GM21723 (cell line): Measurements from ENCODE around the gene FNDC3A.
"Not testable (repeated sequence)": the region's sequence is repeated elsewhere in the genome, so short reads cannot be mapped to it uniquely, and the experiment has no call there.

ENCODE experiments used
- ATAC-seq: cut with Tn5 transposase; IDR thresholded peaks from one replicate; pipeline ENCODE4 v1.9.1; 2021; ENCODE audit warnings: mild to moderate bottlenecking, moderate library complexity; ENCODE audit not compliant: unreplicated experiment

FNDC3A gene

GRCh38 chr13:49125964-49126524 is 150.3 kb downstream of the FNDC3A start:
- no peak for ATAC-seq

GRCh38 chr13:49132479-49133002 is 156.8 kb downstream of the FNDC3A start:
- ATAC-seq, result no peak

GRCh38 chr13:49134305-49134704 is 158.6 kb downstream of the FNDC3A start:
- ATAC-seq, result no peak

- ATAC-seq, result not testable (repeated sequence)
Measured at GRCh38 chr13:49137138-49137643, 161.5 kb downstream of the FNDC3A start.

GRCh38 chr13:49140910-49141611 is 165.3 kb downstream of the FNDC3A start:
- no peak for ATAC-seq

- ATAC-seq, result no peak
Measured at GRCh38 chr13:49146950-49147355, 171.2 kb downstream of the FNDC3A start.

GRCh38 chr13:49148405-49148804 is 172.7 kb downstream of the FNDC3A start:
- no peak for ATAC-seq

GRCh38 chr13:49157955-49158584 is 182.4 kb downstream of the FNDC3A start:
- ATAC-seq, result not testable (repeated sequence)

- not testable (repeated sequence) for ATAC-seq
Measured at GRCh38 chr13:49163162-49163561, 187.4 kb downstream of the FNDC3A start.

- no peak for ATAC-seq
Measured at GRCh38 chr13:49164712-49165111, 189.0 kb downstream of the FNDC3A start.

GRCh38 chr13:49165798-49166752 is 190.4 kb downstream of the FNDC3A start:
- ATAC-seq, result no peak

GRCh38 chr13:49171359-49171758 is 195.6 kb downstream of the FNDC3A start:
- ATAC-seq, result no peak

- no peak for ATAC-seq
Measured at GRCh38 chr13:49183672-49184325, 208.1 kb downstream of the FNDC3A start.

GRCh38 chr13:49184621-49185020 is 208.9 kb downstream of the FNDC3A start:
- ATAC-seq, result no peak

- no peak for ATAC-seq
Measured at GRCh38 chr13:49185264-49185663, 209.6 kb downstream of the FNDC3A start.

GRCh38 chr13:49190901-49191300 is 215.2 kb downstream of the FNDC3A start:
- no peak for ATAC-seq

GRCh38 chr13:49206641-49207040 is 230.9 kb downstream of the FNDC3A start:
- no peak for ATAC-seq

- ATAC-seq, result no peak
Measured at GRCh38 chr13:49208619-49209018, 232.9 kb downstream of the FNDC3A start.

GRCh38 chr13:49210114-49210513 is 234.4 kb downstream of the FNDC3A start:
- ATAC-seq, result no peak

- ATAC-seq, result no peak
Measured at GRCh38 chr13:49210669-49211068, 235.0 kb downstream of the FNDC3A start.
